ENCODE data around the gene JARID2. TPM values are rescaled to one million over a fixed set of nuclear protein-coding genes. Genes with fewer than 3 reads are reported as not detected.

The JARID2 gene
- total RNA-seq, 1 experiment from 2014 or later = 180 TPM

- Mint-ChIP-seq H3K4me3 (peak overlapping the region; percentile 7; the same call in 1 of the 2 replicates), H3K27me3 (ENCODE audit: low read depth) (no peaks in the 10 kb centered on the region), H3K9me3 (no peaks in the 10 kb centered on the region), H3K27ac (peak overlapping the region; percentile 52), H3K4me1 (peaks cover 88% of the 10 kb centered on the region), H3K36me3 (peaks cover 2% of the 10 kb centered on the region; the same call in 1 of the 2 replicates)
- CTCF ChIA-PET = interaction anchor here (1.2 kb wide), 2 partner anchors 8 to 59 kb away, joined by 3 to 5 read pairs; no protein-coding TSS in a partner anchor
- ATAC-seq (no peak), DNase-seq (ENCODE audit: low spot score) (no peak)
- POLR2A ChIA-PET = no interaction called here
- TF ChIP-seq ZNF671 (CRISPR knock-in tag; IDR thresholded peaks at IDR 0.05) = no peak
- TF ChIP-seq STAT6 (CRISPR knock-in tag; conservative IDR thresholded peaks at IDR 0.05; ENCODE audit: low read depth) = no peak
- TF ChIP-seq KAT7 (CRISPR knock-in tag; IDR thresholded peaks at IDR 0.05; ENCODE audit: borderline replicate concordance) = no peak
- TF ChIP-seq E2F4 (CRISPR knock-in tag; IDR thresholded peaks at IDR 0.05; ENCODE audit: borderline replicate concordance, low read depth) = no peak
- TF ChIP-seq ZNF138 (CRISPR knock-in tag; conservative IDR thresholded peaks at IDR 0.05) = no peak
- no peak for TF ChIP-seq ATF2 (CRISPR knock-in tag; IDR thresholded peaks at IDR 0.05; ENCODE audit: borderline replicate concordance, low read depth)
These were observed 136.2 kb downstream of the JARID2 start for GRCh38 chr6:15382089-15382488.

GRCh38 chr6:15382712-15383111, 136.8 kb downstream of the JARID2 start:
- H3K36me3 Mint-ChIP-seq = no peaks in the 10 kb centered on the region
- H3K9me3 Mint-ChIP-seq = no peaks in the 10 kb centered on the region
- H3K4me3 Mint-ChIP-seq = no peak overlapping the region
- no peaks in the 10 kb centered on the region for H3K27me3 Mint-ChIP-seq (ENCODE audit: low read depth)
- POLR2A ChIA-PET = no interaction called here
- DNase-seq (ENCODE audit: low spot score) = no peak
- peak; percentile 56 for ATAC-seq
- H3K27ac Mint-ChIP-seq = peak overlapping the region; percentile 52; the same call in 1 of the 2 replicates
- peaks cover 92% of the 10 kb centered on the region for H3K4me1 Mint-ChIP-seq
- CTCF ChIA-PET = no interaction called here
- TF ChIP-seq ARID4B (CRISPR knock-in tag; IDR thresholded peaks at IDR 0.05; ENCODE audit: borderline replicate concordance) (no peak), NFATC4 (CRISPR knock-in tag; IDR thresholded peaks at IDR 0.05) (no peak), ATF3 (CRISPR knock-in tag; conservative IDR thresholded peaks at IDR 0.05) (no peak), ZNF396 (CRISPR knock-in tag; IDR thresholded peaks at IDR 0.05; ENCODE audit: borderline replicate concordance) (no peak), ZNF423 (CRISPR knock-in tag; IDR thresholded peaks at IDR 0.05) (no peak), SOX15 (CRISPR knock-in tag; IDR thresholded peaks at IDR 0.05) (no peak), NFE2L1 (CRISPR knock-in tag; IDR thresholded peaks at IDR 0.05) (no peak), PRRX2 (CRISPR knock-in tag; IDR thresholded peaks at IDR 0.05) (no peak), ATF2 (CRISPR knock-in tag; IDR thresholded peaks at IDR 0.05; ENCODE audit: borderline replicate concordance, low read depth) (no peak), MLX (CRISPR knock-in tag; IDR thresholded peaks at IDR 0.05) (no peak), AFF4 (CRISPR knock-in tag; IDR thresholded peaks at IDR 0.05; ENCODE audit: borderline replicate concordance) (no peak), FOXP1 (CRISPR knock-in tag; IDR thresholded peaks at IDR 0.05; ENCODE audit: borderline replicate concordance) (no peak), ZNF317 (CRISPR knock-in tag; IDR thresholded peaks at IDR 0.05; ENCODE audit: borderline replicate concordance, low read depth) (no peak)

Measured in WTC11 (cell line).